Amniotic stem cell (primary cell): ENCODE measurements around the gene LETMD1.
"Not testable (repeated sequence)": the region's sequence is repeated elsewhere in the genome, so short reads cannot be mapped to it uniquely, and the experiment has no call there.

Experiments used
- DNase-seq: peaks from one replicate; lab custom pipeline; 2025; lab: John Stamatoyannopoulos, UW

The LETMD1 gene, protein sequence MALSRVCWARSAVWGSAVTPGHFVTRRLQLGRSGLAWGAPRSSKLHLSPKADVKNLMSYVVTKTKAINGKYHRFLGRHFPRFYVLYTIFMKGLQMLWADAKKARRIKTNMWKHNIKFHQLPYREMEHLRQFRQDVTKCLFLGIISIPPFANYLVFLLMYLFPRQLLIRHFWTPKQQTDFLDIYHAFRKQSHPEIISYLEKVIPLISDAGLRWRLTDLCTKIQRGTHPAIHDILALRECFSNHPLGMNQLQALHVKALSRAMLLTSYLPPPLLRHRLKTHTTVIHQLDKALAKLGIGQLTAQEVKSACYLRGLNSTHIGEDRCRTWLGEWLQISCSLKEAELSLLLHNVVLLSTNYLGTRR

GRCh38 chr12:51047655-51048540, at the start of gene LETMD1:
TSS of gene LETMD1 (plus strand) at chr12:51048327. CDS start at chr12:51048357, 30 bp downstream.
- peak; percentile 96 for DNase-seq

GRCh38 chr12:50999093-50999492, 49.0 kb upstream of the LETMD1 start:
- no peak for DNase-seq

- peak; percentile 34 for DNase-seq
Measured at GRCh38 chr12:51000245-51000644, 47.9 kb upstream of the LETMD1 start.

DNA sequence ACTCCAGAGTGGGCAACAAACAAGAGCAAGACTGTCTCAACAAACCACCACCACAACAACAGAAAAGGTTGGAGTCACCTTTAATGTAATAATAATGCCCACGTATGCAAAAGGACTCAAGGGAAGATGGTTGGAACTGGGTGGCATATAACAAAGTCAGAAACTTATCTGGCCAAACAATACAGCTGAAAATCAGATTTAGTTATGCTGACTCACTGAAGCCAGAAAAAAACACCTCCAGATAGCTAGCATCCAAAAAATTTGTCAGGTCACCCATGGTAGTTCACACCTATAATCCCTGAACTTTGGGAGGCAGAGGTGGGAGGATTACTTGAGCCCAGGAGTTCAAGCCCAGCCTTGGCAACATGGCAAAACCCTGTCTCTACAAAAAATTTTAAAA, 46.3 kb upstream of the LETMD1 start:
- DNase-seq: no peak

DNA sequence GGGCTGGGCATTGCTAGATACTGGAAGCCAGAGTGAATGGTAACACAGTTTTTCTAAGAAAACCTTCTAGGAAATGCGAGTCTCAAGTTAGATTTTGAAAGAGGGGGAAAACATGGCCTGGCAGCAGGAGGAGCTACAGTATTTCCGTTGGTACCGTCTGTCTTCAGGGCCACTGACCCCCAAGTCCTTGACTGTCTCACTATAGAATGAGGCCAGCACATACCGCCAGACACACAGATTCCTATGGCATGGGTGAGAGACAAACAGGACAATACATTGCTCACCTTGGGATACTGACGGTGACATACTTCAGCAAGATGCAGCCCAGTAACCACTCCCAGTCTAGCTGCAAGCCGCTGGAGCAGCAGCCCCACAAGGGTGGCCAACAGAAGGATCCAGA, 43.6 kb upstream of the LETMD1 start:
- no peak for DNase-seq

- no peak for DNase-seq
Measured at GRCh38 chr12:51005030-51005429, 43.1 kb upstream of the LETMD1 start.

DNA sequence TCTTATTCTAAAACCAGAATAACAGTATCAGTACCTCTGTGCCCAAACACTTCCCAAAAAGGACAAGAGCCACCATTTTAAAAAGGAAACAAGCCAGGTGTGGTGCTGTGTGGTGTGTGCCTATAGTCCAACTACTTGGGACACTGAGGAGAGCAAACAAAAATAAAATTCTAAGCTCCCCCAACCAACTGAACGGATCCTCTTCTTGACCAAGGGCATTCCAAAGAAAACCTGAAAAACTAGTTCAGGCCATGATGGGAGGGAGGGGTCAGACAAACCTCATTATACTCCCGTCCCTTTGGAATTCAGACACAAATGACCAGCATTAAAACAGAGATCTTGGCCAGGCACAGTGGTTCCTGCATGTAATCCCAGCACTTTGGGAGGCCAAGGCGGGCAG, 42.5 kb upstream of the LETMD1 start:
- DNase-seq: no peak

DNA sequence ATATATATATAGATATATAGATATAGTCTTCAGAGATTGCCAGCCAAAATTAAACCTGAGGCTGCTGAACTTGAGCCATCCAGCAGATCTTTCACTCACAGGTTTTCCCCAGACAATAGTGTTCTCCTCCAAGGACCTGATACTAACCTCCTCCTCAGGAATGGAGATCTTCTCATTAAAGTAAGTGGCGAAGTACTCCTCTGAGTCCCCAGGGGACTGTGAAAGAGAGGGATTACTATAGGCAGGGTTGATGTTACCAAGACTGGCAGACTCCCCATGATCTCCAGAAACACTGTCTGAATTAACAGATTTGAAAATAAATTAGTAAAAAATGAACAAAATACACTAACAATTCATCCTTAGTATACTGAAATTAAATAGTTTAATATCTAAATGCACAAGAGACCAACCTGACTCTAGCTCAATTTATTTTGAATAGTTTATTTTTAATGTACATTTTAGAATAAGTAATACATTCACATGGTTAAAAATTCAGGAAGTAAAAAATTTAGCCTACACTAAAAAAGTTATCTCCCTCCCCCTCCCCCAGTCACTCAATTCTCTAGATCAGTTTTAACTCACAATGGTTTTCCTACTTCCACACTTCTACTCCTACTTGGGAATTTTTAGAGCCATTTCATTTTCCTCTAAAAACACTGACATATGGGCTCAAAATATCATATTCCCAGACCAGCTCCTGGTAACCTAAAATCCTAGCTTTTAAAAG, 39.6 kb upstream of the LETMD1 start:
- no peak for DNase-seq

DNA sequence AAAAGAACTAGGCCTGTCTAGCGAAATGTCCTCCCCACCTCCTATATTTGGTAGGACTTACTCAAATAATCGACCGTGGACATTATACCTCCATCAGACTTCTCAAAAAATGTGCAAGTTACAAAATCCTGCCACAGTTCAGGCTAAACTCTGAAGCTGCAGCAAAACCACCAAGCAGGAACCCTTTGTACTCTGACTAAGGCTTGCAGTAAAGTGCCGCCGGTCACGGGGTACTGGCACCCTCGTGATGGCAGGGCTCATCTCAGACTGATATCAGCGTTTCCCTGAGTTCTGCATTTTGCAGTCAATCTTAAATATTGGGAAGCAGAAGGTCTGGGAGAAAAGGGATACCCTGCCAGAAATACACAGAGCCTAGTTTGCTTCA, 39.1 kb upstream of the LETMD1 start:
- no peak for DNase-seq

- no peak for DNase-seq
Measured at GRCh38 chr12:51011955-51012354, 36.2 kb upstream of the LETMD1 start.

DNA sequence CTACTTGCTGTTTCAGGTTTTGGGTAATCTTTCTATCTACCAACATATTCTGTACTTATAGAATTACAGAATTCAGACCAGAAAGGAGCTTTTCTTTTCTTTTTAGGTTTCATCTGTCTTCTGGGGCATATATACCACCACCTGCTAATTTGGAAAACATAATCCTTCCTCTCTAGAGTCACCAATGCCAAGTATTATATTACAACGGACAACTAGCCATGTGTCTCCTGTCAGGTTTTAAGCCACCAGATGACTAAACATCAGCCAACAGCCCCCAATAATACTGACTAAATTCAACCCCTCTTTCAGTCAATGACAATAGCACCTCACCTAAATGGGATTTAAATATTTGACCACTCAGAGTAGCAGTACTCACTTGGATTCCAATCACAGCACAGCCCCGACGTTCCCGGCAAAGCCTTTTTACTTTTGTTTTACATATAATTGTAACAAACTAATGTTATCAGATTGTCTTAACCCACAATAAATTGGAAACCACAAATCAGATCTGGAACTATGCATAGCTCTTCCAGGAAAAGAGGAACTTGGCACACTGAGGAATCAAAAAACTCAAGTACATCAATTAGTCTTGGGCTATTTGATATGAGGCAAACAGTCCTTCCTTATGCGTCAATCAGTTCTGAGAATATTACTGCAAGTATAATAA, 35.4 kb upstream of the LETMD1 start:
- DNase-seq: no peak

GRCh38 chr12:51013441-51013840, 34.7 kb upstream of the LETMD1 start:
- no peak for DNase-seq

DNA sequence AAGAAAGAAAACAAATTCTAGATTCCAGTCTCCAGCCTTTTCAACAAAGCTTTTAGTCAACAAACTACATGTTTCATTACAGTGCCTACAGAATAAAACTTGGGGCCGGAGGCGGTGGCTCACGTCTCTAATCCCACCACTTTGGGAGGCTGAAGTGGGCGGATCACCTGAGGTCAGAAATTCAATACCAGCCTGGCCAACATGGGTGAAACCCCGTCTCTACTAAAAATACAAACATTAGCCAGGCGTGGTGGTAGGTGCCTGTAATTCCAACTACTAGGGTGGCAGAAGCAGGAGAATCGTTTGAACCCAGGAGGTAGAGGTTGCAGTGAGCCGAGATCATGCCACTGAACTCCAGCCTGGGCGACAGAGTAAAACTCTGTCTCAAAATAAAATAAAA, 33.7 kb upstream of the LETMD1 start:
- DNase-seq: not testable (repeated sequence)

- no peak for DNase-seq
Measured at GRCh38 chr12:51017452-51017851, 30.7 kb upstream of the LETMD1 start.

DNA sequence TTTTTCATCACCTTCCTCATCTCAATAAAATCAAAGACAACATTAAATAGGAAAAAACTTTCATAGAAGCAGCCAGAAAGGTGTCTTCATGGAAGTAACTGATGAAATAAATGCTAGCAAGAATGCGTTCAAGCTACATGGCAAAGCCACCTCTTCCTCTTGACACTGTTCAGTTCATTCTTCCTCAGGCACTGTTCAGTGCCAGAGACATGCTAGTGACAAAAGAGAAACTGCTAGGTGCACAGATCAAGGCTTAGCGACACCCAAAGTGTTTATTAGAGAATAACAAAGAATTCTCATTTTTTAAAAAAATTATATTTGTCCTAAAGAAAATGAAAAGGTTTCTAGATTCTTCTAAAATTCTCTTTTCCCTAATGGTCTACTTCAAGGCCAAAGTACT, 29.2 kb upstream of the LETMD1 start:
- no peak for DNase-seq

DNA sequence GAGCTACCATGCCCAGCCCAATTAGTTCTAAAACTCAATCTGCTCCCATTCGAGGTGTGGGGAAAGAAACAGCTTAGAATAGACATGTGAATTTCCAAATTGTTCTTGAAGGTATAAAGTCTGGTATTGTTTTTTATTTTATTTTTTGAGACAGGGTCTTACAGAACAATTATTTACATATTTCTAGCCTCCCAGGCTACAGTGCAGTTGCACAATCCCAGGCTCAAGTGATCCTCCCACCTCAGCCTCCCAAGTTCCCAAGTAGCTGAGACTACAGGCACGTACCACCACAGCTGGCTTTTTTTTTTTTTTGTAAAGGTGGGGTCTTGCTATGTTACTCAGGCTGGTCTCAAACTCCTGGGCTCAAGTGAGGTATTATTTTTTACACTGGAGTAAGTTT, 28.2 kb upstream of the LETMD1 start:
- DNase-seq: no peak

GRCh38 chr12:51020448-51021182, 27.5 kb upstream of the LETMD1 start:
- no peak for DNase-seq

DNA sequence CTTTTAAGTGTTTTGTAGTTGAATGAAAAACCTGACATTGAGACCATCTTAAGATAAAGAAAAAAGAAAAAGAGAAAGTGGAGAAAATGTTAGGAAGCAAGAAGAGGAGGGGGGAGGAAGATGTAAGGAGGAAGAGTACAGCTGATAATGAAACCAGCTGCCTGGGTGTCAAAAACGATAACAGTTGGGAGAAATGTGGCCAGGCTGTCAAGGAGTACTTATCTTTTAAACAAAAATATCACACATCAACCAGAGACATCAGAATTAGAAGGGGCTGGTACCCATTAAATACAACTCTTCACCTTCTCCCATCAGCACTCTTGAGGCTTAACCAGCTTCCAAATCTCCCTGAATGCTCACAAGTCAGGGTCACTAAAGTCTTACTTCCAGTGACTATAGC, 26.4 kb upstream of the LETMD1 start:
- no peak for DNase-seq

DNA sequence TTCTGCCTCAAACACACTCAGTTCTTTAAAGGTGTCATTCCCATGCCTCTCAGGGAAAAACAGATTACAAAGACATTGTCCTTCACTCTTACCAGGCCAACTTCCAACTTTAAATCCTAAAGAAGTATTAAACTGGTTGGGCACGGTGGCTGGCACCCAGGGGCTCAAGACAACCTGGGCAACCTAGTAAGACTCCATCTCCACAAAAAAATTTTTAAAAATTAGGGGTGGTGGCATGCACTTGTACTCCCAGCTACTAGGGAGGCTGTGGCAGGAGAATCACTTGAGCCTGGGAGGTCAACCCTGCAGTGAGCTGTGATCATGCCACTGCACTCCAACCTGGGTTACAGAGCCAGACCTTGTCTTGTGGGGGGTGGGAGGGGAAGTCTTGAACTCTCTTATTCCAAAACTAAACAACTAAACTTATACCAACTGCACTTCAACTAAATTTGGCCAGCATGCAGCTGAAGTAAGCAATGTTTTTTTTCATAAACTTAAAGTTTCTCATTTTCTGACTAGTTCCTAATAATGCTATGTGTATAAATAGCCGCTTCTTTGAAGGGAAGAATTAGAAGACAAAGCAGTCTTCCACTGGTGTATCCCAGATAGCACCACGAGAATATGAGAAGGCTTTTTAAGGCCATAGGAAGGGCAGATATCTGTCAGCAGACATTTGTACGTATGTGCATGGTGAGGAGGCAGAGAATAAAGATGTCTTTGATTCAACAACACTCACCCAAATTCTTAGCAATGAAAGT, 24.3 kb upstream of the LETMD1 start:
- no peak for DNase-seq

DNA sequence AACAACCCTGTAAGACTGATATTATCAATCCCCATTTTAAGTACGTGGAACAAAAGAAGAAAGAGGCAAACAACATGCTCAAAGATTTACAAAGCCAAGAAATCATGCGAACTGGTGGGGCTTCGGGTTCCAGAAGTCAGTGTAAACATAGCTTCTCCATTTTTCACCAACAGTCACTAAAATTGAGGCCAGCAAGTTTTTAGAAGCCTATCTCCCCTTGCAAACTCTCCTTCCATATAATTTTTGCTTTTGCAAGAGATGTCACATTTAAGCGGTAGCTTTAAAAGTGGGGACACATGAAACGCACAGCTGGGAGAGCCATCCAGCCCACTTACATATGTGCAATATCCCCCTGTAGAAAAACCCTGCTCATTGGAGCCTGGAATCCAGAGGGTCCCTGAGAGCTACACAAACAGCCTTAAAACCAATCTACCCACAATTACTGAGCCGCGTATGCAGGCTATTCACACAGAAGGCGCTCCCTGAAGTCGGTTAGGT, 22.7 kb upstream of the LETMD1 start:
- DNase-seq: no peak
